Effector CD4-positive, alpha-beta T cell (primary cell): ENCODE results near the gene YWHAQ.

ENCODE experiments used
- DNase-seq: peaks from one replicate; pipeline ENCODE4 v3.0.0-alpha.2; 2020

YWHAQ gene

GRCh38 chr2:9549420-9549819, 81.4 kb downstream of the YWHAQ start:
- DNase-seq: no peak

DNA sequence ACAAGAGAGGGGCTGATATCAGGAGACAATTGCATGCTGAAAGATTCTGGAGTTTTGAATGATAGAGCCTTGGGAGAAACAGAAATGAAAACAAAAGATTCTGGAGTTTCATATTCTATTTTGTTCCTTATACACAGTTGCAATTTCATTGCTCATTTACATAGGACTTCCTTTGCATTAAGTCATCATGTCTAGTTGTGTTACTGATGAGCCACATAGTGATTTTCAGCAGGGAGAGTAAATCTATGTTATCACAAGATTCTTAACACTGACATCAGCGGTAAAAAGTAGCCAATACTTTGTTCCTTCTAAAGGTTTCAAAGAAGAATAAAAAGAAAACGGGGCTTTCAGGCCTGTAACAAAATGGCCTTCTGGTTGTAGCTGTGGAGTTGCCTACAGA, 82.3 kb downstream of the YWHAQ start:
- no peak for DNase-seq

- no peak for DNase-seq
These were observed 83.4 kb downstream of the YWHAQ start for GRCh38 chr2:9547262-9547991.

DNA sequence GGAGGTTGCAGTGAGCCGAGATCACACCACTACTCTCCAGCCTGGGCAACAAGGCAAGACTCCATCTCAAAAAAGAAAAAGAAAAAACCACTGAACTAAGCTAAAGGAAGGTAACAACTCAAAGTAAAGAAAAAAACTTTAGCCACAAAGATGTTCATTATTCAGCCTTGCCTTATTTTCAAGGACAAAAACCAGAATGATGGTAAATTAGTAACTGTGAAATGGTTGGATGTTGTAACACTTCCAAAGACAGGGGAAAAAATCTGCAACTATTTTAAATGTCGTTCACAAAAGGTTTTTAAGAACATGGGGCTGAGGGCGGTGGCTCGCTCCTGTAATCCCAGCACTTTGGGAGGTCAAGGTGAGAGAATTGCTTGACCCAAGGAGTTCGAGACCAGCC, 85.3 kb downstream of the YWHAQ start:
- no peak for DNase-seq

GRCh38 chr2:9543557-9543956, 87.2 kb downstream of the YWHAQ start:
- no peak for DNase-seq

DNA sequence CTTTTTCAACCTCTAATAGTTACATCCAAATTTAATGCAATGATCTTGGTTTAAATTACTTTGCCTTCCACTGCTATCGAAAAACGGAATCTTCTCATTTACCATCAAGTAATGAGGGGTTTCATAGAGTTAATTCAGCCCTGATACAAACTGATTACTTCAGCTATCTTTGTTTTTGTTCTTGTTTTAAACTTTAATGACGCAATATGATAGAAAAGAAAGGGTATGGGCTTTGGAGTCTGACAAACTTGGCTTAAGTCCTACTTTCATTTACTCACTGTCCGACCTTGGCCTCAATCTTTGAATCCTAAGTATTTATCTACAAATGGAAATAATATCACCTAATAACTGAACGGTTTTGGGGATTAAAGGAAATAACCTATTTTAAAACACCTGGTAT, 91.3 kb downstream of the YWHAQ start:
- DNase-seq: no peak

GRCh38 chr2:9538000-9538507, 92.7 kb downstream of the YWHAQ start:
- DNase-seq: no peak

DNA sequence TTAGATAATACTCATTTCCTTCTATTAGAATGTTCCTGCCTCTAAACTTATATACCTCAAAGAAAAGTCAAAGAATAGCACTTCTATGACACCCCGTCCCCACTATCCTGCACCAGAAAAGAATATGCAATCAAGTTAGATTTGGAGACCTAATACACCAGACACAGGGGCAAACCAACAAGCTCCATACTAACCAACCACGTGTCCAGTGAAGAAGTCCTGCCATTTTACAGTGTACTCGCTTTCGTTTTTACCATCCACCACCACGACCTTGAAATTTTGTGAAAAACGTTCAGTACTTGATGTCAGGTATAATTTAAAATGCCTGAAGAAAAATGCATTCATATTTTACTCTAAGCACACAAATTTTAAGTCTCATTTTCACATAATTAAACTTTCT, 94.3 kb downstream of the YWHAQ start:
- DNase-seq: no peak

- DNase-seq: no peak
These were observed 95.6 kb downstream of the YWHAQ start for GRCh38 chr2:9535177-9535576.
